HCT116 (cell line): Measurements from ENCODE around the gene MYLK.

Source experiments
- CEBPB ChIP-seq: IDR thresholded peaks from 2 replicates; pipeline ENCODE4 v1.6.1; 2012; ENCODE audit warnings: low read depth
- CTCF ChIP-seq, 3 experiments: fragments of 200-600 bp in 1 of 3; sonication (generic) in 1 of 3; IDR thresholded peaks in 2 of 3; conservative IDR thresholded peaks in 1 of 3; 2 replicates each; pipeline ENCODE4 v1.5.1; 2012 to 2017; ENCODE audit warnings: low read depth in 2 of 3, low read length in 2 of 3, antibody characterized with exemption in 1 of 3, borderline replicate concordance in 1 of 3, control low read depth in 1 of 3, mild to moderate bottlenecking in 1 of 3, mixed read lengths in 1 of 3, mixed run types in 1 of 3, moderate library complexity in 1 of 3; ENCODE audit not compliant: insufficient read depth in 1 of 3
- POLR2AphosphoS5 ChIP-seq: IDR thresholded peaks from 2 replicates; pipeline ENCODE4 v1.6.1; 2011; ENCODE audit warnings: mild to moderate bottlenecking, low read depth, low read length, moderate library complexity
- REST ChIP-seq: IDR thresholded peaks from 2 replicates; pipeline ENCODE4 v1.6.1; 2012; ENCODE audit warnings: low read depth
- ZFX ChIP-seq: fragments of 450-650 bp; IDR thresholded peaks from 2 replicates; pipeline ENCODE4 v1.6.1; 2017
- ZNF274 ChIP-seq: fragments of 200-500 bp; sonication (Bioruptor generic); IDR thresholded peaks from 2 replicates; pipeline ENCODE4 v1.6.1; 2014; ENCODE audit warnings: mild to moderate bottlenecking, low read depth, low read length, inconsistent platforms

GRCh38 chr3:123610331-123610730 is 273.8 kb downstream of the MYLK start:
- TF ChIP-seq ZFX (no peak), ZNF274 (no peak), POLR2AphosphoS5 (no peak), CTCF (IDR thresholded peaks at IDR 0.05 in 2 of 3, conservative IDR thresholded peaks at IDR 0.05 in 1 of 3; ENCODE audit: borderline replicate concordance in 1 of 3, insufficient read depth in 1 of 3, low read depth in 2 of 3, low read length in 2 of 3) (no peak), REST (no peak), CEBPB (no peak)
